22Rv1 (cell line): ENCODE results near the gene ABCE1.

Experiments used
- CTCF ChIP-seq: fragments of 450-650 bp; IDR thresholded peaks from 2 replicates; pipeline ENCODE4 v1.5.1; 2017; ENCODE audit warnings: mild to moderate bottlenecking
- ZFX ChIP-seq: fragments of 450-650 bp; IDR thresholded peaks from 2 replicates; pipeline ENCODE4 v1.6.1; 2017; ENCODE audit warnings: antibody characterized with exemption, borderline replicate concordance

GRCh38 chr4:145090380-145090779 is 7.7 kb upstream of the ABCE1 start:
- no peak for TF ChIP-seq CTCF
- TF ChIP-seq ZFX, result no peak
